GM19452 (cell line): ENCODE results near the gene THAP10.
"Not testable (repeated sequence)": the region's sequence is repeated elsewhere in the genome, so short reads cannot be mapped to it uniquely, and the experiment has no call there.

Experiments
- ATAC-seq: cut with Tn5 transposase; IDR thresholded peaks from one replicate; pipeline ENCODE4 v1.9.1; 2021; ENCODE audit not compliant: unreplicated experiment

THAP10 gene

DNA sequence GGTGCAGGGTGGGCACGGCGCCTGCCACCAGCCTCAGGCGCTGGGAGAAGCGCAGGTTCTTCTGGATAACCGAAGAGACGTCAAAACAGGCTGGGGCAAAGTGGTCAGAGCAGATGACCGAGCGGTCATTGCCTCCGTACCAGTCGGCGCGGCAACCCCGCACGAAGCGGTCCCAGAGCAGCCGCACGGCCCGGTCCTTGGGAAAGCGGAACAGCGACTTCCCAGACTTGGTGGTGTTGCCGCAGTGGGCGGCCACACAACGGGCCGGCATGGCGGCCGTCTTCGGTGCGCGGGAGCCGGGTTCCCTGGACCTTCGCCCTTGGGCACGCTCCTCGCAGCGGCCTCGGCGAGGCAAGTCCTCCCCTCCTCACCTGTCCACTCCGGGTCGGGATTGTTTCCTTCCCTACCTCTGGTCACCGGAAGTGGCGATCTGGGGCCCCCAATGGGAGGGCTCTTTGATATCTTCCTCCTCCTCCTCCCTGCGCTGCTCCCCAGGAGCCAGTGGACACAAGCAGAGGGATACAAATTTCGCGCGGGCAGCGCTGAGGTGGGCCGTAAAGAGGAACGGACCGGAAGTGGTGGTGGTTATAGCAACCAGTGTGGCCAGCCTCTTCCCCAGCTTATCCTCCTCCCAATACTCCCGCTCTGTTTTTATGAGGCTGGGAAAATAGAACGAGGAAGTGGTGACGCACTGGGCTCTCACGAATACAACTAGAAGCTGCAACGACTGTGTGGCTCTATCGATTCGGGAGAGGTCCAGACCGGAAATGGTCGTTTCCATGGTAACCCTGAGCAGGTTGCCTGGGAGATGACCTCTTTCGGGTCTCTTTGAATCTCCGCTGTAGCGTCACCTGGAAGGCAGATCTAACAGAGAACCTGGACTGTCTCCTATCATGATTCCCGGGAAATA, at the start of gene THAP10, which contains the start of gene LRRC49:
Gene THAP10 (minus strand): TSS at position 432 of the 910 bp plus-strand sequence. CDS start 161 bp downstream, at position 271.
Gene LRRC49 (plus strand): TSS at position 825 of the 910 bp plus-strand sequence. CDS start 69 bp downstream, at position 894.
- peak; percentile 81 for ATAC-seq

DNA sequence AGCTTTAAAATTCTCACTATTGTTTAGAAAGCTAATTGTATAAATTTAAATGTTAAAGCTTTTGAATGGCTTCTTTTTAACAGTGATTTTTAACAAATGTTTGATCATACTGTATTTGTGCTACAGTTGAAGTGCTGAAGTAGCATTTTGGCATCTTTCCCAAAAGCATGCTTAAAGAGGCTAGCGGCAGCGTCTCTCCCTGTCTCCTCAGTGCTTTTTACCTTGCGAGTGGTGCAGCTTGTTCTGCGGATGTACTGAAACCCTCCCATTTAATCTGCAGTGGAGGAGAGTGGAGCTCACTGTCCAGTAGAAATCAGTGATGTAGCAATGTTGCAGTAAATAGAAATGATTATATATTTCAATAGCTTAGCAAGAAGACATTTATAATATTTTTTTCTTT, 44.1 kb upstream of the THAP10 start:
- ATAC-seq = no peak

DNA sequence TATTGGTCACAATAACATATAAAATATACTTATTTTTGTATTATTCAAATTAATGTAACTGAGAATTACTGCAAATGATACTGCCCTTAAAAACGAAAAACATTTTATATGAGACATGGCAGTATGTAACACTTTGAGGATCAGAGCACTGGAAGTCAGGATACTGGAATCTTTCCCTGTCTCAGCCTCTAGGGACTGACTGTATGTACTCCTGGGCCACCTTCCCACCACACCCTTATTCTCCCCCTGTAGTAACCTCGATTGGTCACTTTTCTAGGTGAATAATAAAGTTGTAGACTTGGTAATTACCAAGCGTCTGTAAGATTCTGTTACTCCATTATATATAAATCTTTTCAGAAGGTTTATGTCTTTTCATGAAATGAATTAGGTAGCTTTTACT, 43.4 kb upstream of the THAP10 start:
- no peak for ATAC-seq

GRCh38 chr15:70933411-70933810, 41.2 kb upstream of the THAP10 start:
- ATAC-seq = no peak

GRCh38 chr15:70932397-70932796, 40.2 kb upstream of the THAP10 start:
- no peak for ATAC-seq

- ATAC-seq = no peak
Observed at GRCh38 chr15:70931821-70932220, 39.6 kb upstream of the THAP10 start.

DNA sequence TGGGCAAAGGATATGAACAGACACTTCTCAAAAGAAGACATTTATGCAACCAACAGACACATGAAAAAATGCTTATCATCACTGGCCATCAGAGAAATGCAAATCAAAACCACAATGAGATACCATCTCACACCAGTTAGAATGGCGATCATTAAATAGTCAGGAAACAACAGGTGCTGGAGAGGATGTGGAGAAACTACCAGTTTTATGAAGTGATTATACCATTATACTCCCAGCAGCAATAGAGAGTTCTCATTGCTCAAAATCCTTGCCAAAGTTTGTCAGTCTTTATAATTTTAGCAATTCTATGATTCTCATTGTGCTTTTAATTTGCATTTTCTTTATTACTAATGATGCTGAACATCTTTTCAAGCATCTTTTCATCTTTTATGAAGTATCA, 34.7 kb upstream of the THAP10 start:
- not testable (repeated sequence) for ATAC-seq

- ATAC-seq = no peak
Observed at GRCh38 chr15:70923311-70924080, 31.3 kb upstream of the THAP10 start.

GRCh38 chr15:70922119-70922518, 29.9 kb upstream of the THAP10 start:
- no peak for ATAC-seq

GRCh38 chr15:70920981-70921696, 28.9 kb upstream of the THAP10 start:
- ATAC-seq = no peak

DNA sequence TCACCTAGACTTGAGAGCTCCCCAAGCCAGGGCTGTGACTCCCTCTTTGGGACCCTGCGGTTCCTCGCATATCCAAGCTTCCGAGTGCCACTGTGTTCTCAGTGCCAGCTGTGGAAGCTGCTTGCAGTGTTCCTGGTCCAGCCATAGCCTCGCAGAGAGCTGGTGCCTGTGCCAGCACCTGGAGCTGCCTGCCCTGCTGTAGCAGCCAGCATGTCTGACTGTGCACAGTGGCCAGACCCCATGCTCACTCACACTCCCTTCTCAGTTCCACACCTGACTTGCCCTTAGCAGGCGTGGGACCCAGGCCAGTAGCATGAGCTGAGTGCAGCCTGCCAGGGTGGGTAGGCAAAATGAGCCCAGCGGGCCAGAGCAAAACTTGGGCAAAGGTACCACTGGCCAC, 25.7 kb upstream of the THAP10 start:
- no peak for ATAC-seq

GRCh38 chr15:70916531-70916930, 24.3 kb upstream of the THAP10 start:
- no peak for ATAC-seq

GRCh38 chr15:70912187-70912586, 20.0 kb upstream of the THAP10 start:
- no peak for ATAC-seq

DNA sequence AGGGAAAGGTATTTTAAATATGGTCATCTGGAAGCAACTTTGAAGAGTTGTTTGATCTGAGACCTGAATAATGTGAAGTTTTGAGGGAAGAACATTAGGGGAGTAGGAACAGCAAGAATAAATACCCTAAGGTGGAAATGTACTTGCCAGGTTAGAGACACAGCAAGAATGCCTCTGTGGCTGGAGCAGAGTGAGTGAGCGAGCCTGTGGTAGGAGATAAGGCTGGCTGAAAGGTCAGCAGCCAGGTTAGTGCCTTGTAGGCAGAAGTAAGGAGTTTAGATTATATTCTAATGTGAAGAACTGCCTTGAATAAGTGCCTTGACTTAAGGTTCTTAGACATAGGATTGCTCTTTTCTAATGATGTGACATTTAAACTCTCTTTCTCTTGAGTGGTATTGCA, 18.7 kb upstream of the THAP10 start:
- no peak for ATAC-seq

- no peak for ATAC-seq
Observed at GRCh38 chr15:70907784-70908471, 15.7 kb upstream of the THAP10 start.

DNA sequence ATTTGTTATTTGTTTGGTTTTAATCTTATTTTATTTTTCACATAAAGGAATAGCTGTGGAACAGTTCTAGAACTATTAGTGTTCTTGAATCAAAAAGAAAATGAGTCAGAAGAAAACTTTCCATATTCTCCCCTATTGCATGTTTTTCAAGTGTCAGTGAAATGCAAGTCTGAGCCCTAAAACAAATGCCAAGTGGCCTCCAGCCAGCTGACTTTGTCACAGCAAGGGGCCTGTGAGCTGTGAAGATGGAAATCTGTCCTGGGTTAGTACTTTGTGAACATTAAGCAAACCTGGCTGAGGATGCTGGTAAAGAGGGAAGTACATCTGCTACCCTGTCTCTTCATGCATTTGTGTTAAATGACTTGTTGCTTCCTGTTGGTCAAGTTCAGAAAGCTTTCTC, 14.6 kb upstream of the THAP10 start:
- ATAC-seq = no peak

DNA sequence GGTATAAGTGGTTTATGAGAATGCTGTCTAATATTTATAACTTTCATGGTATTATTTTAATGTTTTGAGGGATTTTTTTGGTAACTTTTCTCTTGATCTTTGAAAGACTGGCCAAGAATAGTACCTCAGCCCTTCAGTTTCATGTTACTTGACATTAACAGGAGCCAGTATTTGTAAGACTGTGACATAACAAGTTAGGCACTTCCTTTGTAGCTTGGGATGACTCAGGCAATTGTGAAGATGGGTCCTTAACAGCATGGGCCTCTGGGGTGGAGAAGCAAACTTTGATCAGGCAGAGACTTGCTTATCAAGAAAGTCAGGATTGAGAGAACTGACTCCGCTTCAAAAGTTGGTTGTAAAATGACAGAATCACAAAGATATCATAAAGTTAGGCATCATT, 9.9 kb upstream of the THAP10 start:
- ATAC-seq = no peak

DNA sequence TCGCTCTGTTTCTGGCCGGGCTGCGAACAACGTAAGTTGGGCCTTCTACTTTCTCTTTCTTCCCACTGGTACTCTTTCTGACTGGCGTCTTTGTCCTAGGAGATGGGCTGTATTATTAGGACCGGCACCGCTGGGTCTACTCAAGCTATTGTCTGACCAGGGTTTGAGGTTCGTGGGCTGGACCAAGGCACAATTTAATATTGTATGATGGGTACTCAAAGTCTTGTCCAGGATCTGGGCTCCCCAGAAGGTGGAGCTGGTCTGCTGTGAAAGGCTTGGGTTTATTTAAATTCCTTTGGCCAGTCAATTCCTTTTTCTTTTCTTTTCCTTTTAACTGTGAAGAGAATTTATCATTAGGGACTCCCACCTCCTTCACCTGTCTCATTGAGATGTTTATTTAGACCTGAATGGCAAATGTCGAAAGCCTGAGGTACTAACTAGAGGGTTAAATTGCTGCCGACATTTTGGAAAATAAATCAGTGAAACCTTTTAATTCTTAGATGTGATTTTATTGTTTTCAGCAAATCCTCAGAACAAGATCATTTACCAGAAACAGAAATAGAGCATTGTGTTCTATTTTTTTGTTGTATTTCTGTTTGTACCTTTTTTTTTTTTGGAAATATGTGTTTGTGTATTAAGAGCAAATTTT, 803 bp upstream of the THAP10 start:
- ATAC-seq = peak; percentile 9

DNA sequence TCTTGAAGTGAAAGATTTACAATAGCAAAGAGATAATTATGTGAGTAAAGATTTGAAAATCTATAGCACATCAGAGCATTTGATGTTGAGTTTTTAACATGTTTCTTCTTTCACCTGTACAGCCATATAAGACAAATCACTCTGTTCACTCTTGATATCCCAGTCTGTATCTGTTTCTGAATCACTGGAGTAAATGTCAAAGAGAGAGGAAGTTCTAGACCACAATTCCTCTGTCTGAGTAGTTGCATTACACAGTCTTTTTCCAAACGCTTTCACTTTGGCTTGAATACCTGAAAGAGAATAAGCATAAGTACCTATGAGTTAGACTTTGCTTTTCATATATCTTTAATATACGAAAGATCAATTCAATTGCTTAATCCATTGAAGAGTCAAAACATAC, 9.9 kb downstream of the THAP10 start:
- ATAC-seq = no peak

GRCh38 chr15:70880781-70881180, 11.5 kb downstream of the THAP10 start:
- no peak for ATAC-seq
